ENCODE data around the gene CCR5AS.

Gene CCR5AS

GRCh38 chr3:46348823-46349482 lies 57.9 kb downstream of the CCR5AS start:
- DNase-seq: no peak
- no peak for TF ChIP-seq CTCF (conservative IDR thresholded peaks at IDR 0.05)
- H4K91ac ChIP-seq (ENCODE audit: insufficient read length, low read depth, low read length): no peak overlapping the region
- no peak overlapping the region for H2AFZ ChIP-seq (ENCODE audit: low read length)
- no peak overlapping the region for H3K14ac ChIP-seq (ENCODE audit: insufficient read depth, low read length)
- H2AK5ac ChIP-seq (ENCODE audit: insufficient read length, low read length): no peak overlapping the region
- no peak overlapping the region for H2BK120ac ChIP-seq (ENCODE audit: low read depth, low read length, poor library complexity, severe bottlenecking)
- H3K4ac ChIP-seq (ENCODE audit: low read depth, low read length): no peak overlapping the region
- H2BK12ac ChIP-seq (ENCODE audit: insufficient read length, low read depth, low read length): no peak overlapping the region
- H2BK20ac ChIP-seq (ENCODE audit: low read depth, low read length, poor library complexity, severe bottlenecking): no peak overlapping the region
- Mint-ChIP-seq H3K4me1 (peaks cover 7 to 10% of the 10 kb centered on the region in 2 experiments), H3K27ac (no peak overlapping the region), H3K36me3 (ENCODE audit: insufficient read depth in 1 of 3, low read depth in 3 of 3) (no peaks in the 10 kb centered on the region; a peak in 1 of 7 replicates), H3K27me3 (ENCODE audit: low read depth) (peaks cover under 1% of the 10 kb centered on the region), H3K9me3 (peaks cover 19 to 22% of the 10 kb centered on the region in 2 experiments), H3K4me3 (no peak overlapping the region)
- no peak overlapping the region for H4K8ac ChIP-seq (replicated peaks; ENCODE audit: insufficient read length, low read depth, low read length)
- no peak overlapping the region for H2BK5ac ChIP-seq (ENCODE audit: insufficient read length, low read length)
- no peak overlapping the region for H3K18ac ChIP-seq (ENCODE audit: insufficient read length, low read depth, low read length)
- no peaks in the 10 kb centered on the region for H3K79me1 ChIP-seq (ENCODE audit: insufficient read depth, low read depth, low read length, poor library complexity, severe bottlenecking)
- no CpG with 5 or more reads among the region's 3 CpGs for WGBS (ENCODE audit: extremely low coverage, insufficient read length, low lambda C conversion rate)
- H3K27ac ChIP-seq (ENCODE audit: insufficient read length, low read depth, low read length): no peak overlapping the region
- 0 out of 2 replicates have a peak, but pooled peaks cover 2% of the 10 kb centered on the region for H3K4me1 ChIP-seq (ENCODE audit: insufficient read depth, low read length)
- H4K20me1 ChIP-seq (ENCODE audit: control insufficient read depth, insufficient read depth, insufficient read length): no peaks in the 10 kb centered on the region
- no peaks in the 10 kb centered on the region for H3K23me2 ChIP-seq (ENCODE audit: insufficient read length, low read depth, low read length, poor library complexity, severe bottlenecking)
- H4K5ac ChIP-seq (ENCODE audit: insufficient read length, low read depth, low read length): no peak overlapping the region
- no peak overlapping the region for H3T11ph ChIP-seq (ENCODE audit: low read length)
- H3K56ac ChIP-seq (ENCODE audit: insufficient read length, low read depth, low read length): no peak overlapping the region
- no peak overlapping the region for H2BK15ac ChIP-seq (ENCODE audit: low read depth, low read length)
- H3K9ac ChIP-seq (ENCODE audit: extremely low read depth, insufficient read length, low read length): no peak overlapping the region
- H3K9me3 ChIP-seq (ENCODE audit: control insufficient read depth, low read depth, low read length): no peaks in the 10 kb centered on the region
- H3K23ac ChIP-seq (ENCODE audit: insufficient read length, low read depth, low read length): no peak overlapping the region
- H3K27me3 ChIP-seq (ENCODE audit: insufficient read depth, low read length): no peaks in the 10 kb centered on the region; the same call in 1 of the 2 replicates
- no peaks in the 10 kb centered on the region for H3K79me2 ChIP-seq (ENCODE audit: insufficient read depth, low read length)
- no peak overlapping the region for H3K4me2 ChIP-seq (ENCODE audit: insufficient read depth, insufficient read length, low read length)
